Measurements from ENCODE around the gene SLC12A9.
"Not testable (repeated sequence)": the region's sequence is repeated elsewhere in the genome, so short reads cannot be mapped to it uniquely, and the experiment has no call there.

SLC12A9 gene

GRCh38 chr7:100897772-100898454, 45.4 kb downstream of the SLC12A9 start:
- DNase-seq = no peak

DNA sequence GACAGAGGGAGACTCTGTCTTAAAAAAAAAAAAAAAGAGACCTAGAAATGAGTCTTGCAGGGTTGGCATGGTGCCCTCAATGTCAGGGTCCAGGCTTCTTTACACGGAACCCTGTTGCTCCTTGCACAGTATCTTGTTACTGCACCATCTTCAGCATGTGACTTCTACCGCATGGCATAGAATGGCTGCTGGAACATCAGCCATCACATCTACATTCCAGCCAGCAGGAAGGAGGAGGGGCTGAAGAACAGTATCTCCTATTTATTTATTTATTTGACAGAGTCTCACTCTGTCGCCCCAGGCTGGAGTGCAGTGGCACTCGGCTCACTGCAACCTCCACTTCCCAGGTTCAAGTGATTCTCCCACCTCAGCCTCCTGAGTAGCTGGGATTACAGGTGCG, 46.9 kb downstream of the SLC12A9 start:
- no peak for DNase-seq

DNA sequence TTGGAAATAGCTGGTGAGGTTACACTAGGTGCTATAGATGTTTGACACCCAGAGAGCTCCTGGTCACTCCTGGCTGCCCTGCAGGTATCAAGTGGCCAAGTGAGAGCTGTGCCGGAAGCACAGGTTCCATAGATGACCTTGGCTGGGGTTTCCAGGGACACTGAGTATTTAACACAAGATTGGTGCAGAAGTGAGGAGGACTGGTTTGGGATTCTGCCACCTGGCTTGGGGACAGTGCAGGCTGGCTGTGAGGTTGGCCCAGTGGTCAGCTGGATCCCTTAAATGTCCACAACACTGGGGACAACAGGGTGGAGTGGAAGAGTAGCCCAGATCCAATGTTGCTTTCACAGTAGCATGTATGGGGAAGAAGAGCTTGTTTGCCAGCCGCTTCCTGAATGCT, 48.5 kb downstream of the SLC12A9 start:
- DNase-seq = no peak

- DNase-seq = no peak
These were observed 49.4 kb downstream of the SLC12A9 start for GRCh38 chr7:100901921-100902332.

DNA sequence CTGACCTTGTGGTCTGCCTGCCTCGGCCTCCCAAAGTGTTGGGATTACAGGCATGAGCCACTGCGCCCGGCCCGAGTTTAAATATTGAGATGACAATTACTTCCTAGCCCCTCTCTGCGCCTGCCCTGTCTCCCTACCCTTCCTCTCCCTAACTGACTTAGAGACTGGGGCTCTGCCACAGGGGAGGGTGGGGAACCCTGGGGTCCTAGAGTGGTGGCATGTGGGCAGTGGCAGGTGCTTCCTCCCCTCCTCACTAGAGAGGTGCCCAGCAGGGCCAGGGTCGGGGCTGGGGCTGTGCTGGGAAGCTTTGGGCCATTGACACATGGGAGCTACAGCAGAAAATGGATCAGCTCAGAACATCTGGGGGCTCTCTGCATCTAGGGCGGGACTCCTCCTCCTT, 50.1 kb downstream of the SLC12A9 start:
- no peak for DNase-seq

GRCh38 chr7:100908512-100908911, 56.0 kb downstream of the SLC12A9 start:
- DNase-seq = no peak

GRCh38 chr7:100910443-100910842, 57.9 kb downstream of the SLC12A9 start:
- not testable (repeated sequence) for DNase-seq

DNA sequence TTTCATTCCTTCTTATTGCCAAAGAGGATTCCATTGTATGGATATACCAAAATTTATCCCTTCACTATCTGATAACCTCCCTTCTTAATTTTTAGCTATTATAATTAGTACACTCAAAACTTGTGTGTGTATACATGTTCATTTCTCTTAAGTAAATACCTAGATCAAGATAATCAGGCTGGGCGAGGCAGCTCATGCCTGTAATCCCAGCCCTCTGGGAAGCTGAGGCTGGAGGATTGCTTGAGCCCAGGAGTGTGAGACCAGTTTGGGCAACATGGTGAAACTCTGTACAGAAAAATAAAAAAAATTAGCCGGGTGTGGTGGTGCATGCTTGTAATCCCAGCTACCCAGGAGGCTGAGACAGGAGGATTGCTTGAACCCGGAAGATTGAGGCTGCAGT, 59.0 kb downstream of the SLC12A9 start:
- DNase-seq = no peak

DNA sequence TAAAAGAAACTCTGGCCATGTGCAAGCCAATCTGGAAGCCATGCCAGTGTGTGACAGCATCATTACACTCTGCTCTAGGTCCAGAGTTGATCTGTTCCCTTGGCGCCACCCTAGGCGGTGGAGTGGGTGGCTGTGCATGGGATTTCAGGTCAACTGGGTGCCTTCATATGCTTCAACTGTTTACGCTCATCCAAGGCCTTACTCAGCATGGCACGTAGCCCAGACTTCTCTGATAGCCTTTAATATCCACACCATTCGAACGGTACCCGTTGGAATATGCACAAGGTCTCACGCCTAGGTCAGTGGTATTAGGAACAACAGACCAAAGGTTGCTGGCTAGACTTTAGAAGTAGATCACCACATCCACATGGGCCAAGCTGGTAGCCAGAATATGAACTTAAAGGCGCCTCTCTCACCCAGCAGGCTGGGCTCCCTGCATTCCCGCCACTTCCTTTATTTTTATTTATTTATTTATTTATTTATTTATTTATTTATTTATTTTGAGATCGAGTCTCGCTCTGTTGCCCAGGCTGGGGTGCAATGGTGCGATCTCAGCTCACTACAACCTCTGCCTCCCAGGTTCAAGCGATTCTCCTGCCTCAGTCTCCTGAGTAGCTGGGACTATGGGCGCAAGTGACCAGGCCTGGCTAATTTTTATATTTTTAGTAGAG, 61.8 kb downstream of the SLC12A9 start:
- DNase-seq = no peak

DNA sequence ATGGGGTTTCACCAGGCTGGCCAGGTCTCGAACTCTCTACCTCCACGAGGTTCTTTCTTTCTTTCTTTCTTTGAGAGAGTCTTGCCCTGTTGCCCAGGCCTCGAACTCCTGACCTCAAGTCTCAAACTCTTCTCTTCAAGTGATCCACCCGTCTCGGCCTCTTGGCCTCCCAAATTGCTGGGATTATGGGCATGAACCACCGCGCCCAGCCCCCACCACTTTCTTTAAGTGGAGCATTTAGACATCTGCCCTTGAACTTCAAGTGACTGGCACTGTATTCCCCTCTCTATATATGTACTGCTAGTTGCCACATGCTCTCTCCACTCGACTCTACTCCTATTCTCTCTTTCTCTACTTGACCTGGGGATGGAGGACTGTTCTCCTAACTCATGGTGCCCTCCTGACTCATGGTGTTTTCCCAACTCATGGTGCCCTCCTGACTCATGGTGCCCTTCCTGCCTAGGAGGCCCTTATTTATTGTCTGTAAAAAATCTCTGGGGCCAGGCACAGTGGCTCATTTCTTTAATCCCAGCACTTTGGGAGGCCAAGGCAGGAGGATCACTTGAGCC, 62.5 kb downstream of the SLC12A9 start:
- no peak for DNase-seq
